Peyer's patch (tissue), 4 donors: ENCODE results near the gene ZNF625. TPM values are rescaled to one million over a fixed set of nuclear protein-coding genes. Genes with fewer than 3 reads are reported as not detected.

ENCODE experiments used
- DNase-seq, 3 donors: peaks; one replicate each; pipeline ENCODE4 v3.0.0-alpha.2; 2017 to 2019
- H3K27ac ChIP-seq, 4 donors: fragments of 200-600 bp; sonication (generic); one replicate each; pipeline ENCODE4 v1.5.1; 2016 to 2019
- H3K27me3 ChIP-seq, 2 donors: fragments of 200-600 bp; sonication (generic); one replicate each; pipeline ENCODE4 v1.5.1; 2019
- H3K36me3 ChIP-seq, 3 donors: fragments of 200-600 bp; sonication (generic); one replicate each; pipeline ENCODE4 v1.5.1; 2016 to 2019
- H3K4me1 ChIP-seq, 4 donors: fragments of 200-600 bp; sonication (generic); one replicate each; pipeline ENCODE4 v1.5.1; 2016 to 2019
- H3K4me3 ChIP-seq, 4 donors: fragments of 200-600 bp; sonication (generic); 1 replicate in 3 of 4; 2 replicates in 1 of 4; pipeline ENCODE4 v1.5.1; 2016 to 2019; ENCODE audit warnings: mild to moderate bottlenecking in 1 of 4
- H3K9me3 ChIP-seq, 4 donors: fragments of 200-600 bp; sonication (generic); one replicate each; pipeline ENCODE4 v1.5.1; 2016 to 2019; ENCODE audit warnings: mild to moderate bottlenecking in 1 of 4
- CTCF ChIP-seq, 6 experiments: fragments of 450-650 bp in 4 of 6; fragments of 200-600 bp in 2 of 6; sonication (generic) in 1 of 6; IDR thresholded peaks; one replicate each; pipeline ENCODE4 v1.5.1; 2017 to 2019; ENCODE audit warnings: antibody characterized with exemption in 6 of 6, mild to moderate bottlenecking in 3 of 6, moderate library complexity in 1 of 6
- POLR2A ChIP-seq, 2 donors: fragments of 450-650 bp; IDR thresholded peaks; one replicate each; pipeline ENCODE4 v1.5.1; 2017; ENCODE audit warnings: antibody characterized with exemption in 2 of 2, mild to moderate bottlenecking in 2 of 2, moderate library complexity in 2 of 2
- total RNA-seq, 4 donors: library from RNA; depleted of rRNA; stranded (reverse); fragments of >200 nt; gene quantifications; one replicate each; pipeline ENCODE4 v1.1.0, GENCODE V29; 2016

The ZNF625 gene
- total RNA-seq = 1 to 10 TPM; 1.7 to 5.8 (median 3.9) TPM

DNA sequence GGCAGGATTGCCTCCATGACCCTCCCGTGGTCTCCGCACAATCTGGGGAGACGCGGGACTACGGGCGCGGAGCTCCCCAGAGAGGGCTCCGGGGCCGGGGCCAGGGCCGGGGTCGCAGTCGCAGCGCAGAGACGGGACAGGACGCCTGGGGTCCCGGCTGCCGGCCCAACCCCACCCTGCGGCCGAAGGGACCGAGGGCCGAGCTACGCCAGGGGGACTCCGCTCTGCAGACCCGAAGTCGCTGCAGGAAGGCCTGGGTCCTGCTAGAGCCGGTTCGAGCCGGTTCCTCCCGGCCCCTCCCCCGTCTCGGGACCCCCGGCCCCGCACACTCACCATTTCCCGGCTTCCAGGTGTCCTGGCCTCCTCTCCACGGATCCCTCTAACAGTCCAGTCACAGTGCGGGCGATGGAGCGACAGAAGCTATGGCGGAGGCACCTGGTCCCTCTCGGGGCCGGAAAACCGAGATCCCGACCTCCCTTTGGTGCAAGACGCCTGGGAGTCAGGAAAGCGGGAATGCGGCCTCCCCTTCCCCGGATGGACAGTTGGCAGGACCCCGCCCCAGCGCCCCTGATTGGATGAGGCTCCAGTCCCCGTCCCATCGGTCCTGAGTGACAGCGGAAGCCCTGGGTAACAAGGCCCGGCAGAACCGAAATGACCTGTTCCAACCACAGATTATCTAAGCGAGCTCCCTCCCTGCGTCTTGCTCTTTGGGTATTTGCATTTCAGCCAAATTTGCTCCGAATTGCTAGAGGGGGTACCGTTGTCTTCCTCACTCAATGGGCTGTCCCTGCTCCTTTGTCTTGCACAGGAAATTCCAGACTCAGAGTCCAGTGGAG is at the start of gene ZNF625:
ZNF625 (minus strand) TSS at position 512 of the 836 bp plus-strand sequence; CDS start at position 336, 176 bp downstream.
- DNase-seq = peak; percentile 72 to 88 (median 78)
- Histone ChIP-seq H3K36me3 (no peaks in the 10 kb centered on the region), H3K4me3 (peak within 1 kb of the TSS; percentile 73 to 81 (median 77)), H3K27me3 (no peaks in the 10 kb centered on the region), H3K4me1 (peaks cover 0 to 9% (median 2%) of the 10 kb centered on the region in 4 donors), H3K9me3 (no peaks in the 10 kb centered on the region), H3K27ac (peak within 1 kb of the TSS; percentile 37 to 73 (median 64))
- TF ChIP-seq POLR2A (IDR thresholded peaks at IDR 0.05) (no peak), CTCF (IDR thresholded peaks at IDR 0.05) (no peak)

GRCh38 chr19:12205296-12205695 is 48.8 kb upstream of the ZNF625 start:
- H3K4me3 ChIP-seq = no peak overlapping the region
- no peak for DNase-seq
- H3K27me3 ChIP-seq = no peaks in the 10 kb centered on the region
- peaks cover 0 to 33% (median 0%) of the 10 kb centered on the region in 4 donors for H3K9me3 ChIP-seq
- H3K36me3 ChIP-seq = no peaks in the 10 kb centered on the region
- H3K4me1 ChIP-seq = no peaks in the 10 kb centered on the region
- TF ChIP-seq POLR2A (IDR thresholded peaks at IDR 0.05) (no peak), CTCF (IDR thresholded peaks at IDR 0.05) (no peak)
- no peak overlapping the region for H3K27ac ChIP-seq

- Histone ChIP-seq H3K4me3 (no peak overlapping the region), H3K9me3 (peaks cover 0 to 4% (median 0%) of the 10 kb centered on the region in 4 donors), H3K4me1 (no peaks in the 10 kb centered on the region), H3K27me3 (no peaks in the 10 kb centered on the region), H3K36me3 (no peaks in the 10 kb centered on the region), H3K27ac (no peak overlapping the region)
- DNase-seq = peak; percentile 20 to 81 (median 60)
- TF ChIP-seq CTCF (IDR thresholded peaks at IDR 0.05) = peak in 3 of 6 experiments; percentile 36 to 50 (median 50)
- no peak for TF ChIP-seq POLR2A (IDR thresholded peaks at IDR 0.05)
Observed at GRCh38 chr19:12202250-12202649, 45.7 kb upstream of the ZNF625 start.

DNA sequence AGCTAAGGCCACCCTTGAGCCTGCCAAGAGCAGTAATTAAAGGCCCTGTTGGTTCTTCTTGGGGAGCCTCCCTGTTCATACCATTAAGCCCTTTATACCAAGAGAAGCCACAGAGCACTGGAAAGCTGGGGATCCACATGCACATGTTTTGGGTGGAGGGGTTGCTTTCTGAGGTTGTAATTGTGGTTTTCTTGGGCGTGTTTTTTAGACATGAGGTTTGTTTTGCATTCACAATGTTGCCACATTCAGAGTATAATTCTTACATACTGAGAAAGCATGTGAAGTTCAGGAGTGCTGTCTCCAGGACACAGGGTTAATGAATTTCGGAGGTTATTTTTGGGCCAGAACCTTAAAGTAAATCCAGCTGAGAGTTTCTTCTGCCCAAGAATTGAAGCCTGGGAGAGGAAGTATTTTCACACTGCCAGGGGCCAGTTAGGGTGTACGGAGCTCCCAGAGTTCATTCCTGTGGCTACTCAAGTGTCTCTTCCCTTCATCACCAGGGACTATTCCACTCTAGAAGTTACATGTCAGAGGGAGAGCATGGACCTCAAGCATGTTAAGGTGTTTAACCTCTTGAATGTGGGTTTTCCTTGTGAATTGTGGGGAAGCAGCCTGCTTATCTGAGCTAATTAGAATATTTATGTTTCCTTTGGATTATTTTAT is 43.4 kb upstream of the ZNF625 start:
- no peaks in the 10 kb centered on the region for H3K27me3 ChIP-seq
- H3K4me3 ChIP-seq = no peak overlapping the region
- no peaks in the 10 kb centered on the region for H3K36me3 ChIP-seq
- TF ChIP-seq POLR2A (IDR thresholded peaks at IDR 0.05) = no peak
- no peak for TF ChIP-seq CTCF (IDR thresholded peaks at IDR 0.05)
- no peaks in the 10 kb centered on the region for H3K4me1 ChIP-seq
- no peak for DNase-seq
- no peak overlapping the region for H3K27ac ChIP-seq
- peaks cover 0 to 11% (median under 1%) of the 10 kb centered on the region in 4 donors for H3K9me3 ChIP-seq

DNA sequence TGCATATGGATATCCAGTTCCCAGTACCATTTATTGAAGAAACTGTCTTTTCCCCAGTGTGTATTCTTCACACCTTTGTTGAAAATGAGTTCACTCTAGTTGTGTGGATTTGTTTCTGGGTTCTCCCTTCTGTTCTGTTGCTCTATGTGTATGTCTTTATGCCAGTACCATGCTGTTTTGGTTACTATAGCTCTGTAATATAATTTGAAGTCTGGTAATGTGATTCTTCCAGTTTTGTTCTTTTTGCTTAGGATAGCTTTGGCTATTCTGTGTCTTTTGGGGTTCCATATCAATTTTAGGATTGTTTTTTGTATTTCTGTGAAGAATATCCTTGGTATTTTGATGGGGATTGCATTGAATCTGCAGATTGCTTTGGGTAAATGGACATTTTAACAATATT is 41.6 kb upstream of the ZNF625 start:
- Histone ChIP-seq H3K9me3 (peaks cover 0 to 21% (median 4%) of the 10 kb centered on the region in 4 donors), H3K36me3 (no peaks in the 10 kb centered on the region), H3K4me3 (no peak overlapping the region), H3K27ac (no peak overlapping the region), H3K4me1 (no peaks in the 10 kb centered on the region), H3K27me3 (no peaks in the 10 kb centered on the region)
- DNase-seq = no peak
- TF ChIP-seq CTCF (IDR thresholded peaks at IDR 0.05) (no peak), POLR2A (IDR thresholded peaks at IDR 0.05) (no peak)
